Hematopoietic multipotent progenitor cell treated with erythropoietin and hydrocortisone succinate and interleukin-3 and kit ligand, for 6 days (in vitro differentiated cells): ENCODE data around the gene TBX3.
A peak's percentile ranks its signal among the peaks of the same experiment; 100 is the strongest.

Experiments
- DNase-seq: peaks from one replicate; pipeline ENCODE4 v3.0.0-alpha.2; 2015

TBX3 gene

GRCh38 chr12:114681116-114681871 is 2.7 kb downstream of the TBX3 start:
- DNase-seq: no peak

DNA sequence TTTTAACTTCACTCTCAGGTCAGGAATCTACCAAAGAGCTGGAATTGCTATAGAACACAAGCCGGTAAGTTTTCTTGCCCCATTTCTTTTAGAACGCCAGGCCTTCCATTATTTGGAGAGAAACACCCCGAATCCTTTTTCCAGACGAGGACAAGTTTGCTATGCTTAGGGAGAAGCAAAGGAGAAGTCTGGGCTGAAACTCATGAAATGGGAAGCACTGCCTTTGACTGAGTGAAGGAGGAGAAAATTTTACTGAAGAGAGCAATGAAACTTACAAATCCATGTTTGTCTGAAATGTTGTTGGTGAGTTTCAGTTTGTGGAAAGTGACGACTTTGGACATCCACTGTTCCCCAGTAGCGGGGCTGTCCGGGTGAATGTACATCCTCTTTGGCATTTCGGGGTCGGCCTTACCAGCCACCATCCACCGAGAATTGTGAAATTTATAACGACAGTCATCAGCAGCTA is 3.3 kb downstream of the TBX3 start:
- DNase-seq: no peak

GRCh38 chr12:114679942-114680341 is 4.0 kb downstream of the TBX3 start:
- DNase-seq: no peak

DNA sequence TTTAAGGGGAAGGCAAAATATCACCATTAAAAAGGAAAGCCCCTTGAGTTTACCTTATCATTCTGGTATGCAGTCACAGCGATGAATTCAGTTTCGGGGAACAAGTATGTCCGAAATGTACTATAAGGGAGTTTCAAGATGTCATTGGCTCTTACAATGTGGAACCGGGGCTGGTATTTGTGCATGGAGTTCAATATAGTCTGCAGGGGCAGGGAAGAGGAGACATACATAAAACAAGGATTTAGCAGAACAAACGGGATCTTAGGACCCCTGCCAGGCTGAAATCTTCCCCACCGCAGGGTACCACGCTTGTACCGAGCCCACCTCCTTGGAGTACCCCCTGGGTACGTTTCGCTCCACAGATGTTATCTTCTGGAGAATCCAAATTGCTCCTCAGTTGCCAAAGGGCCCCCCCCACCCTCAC is 4.5 kb downstream of the TBX3 start:
- DNase-seq: no peak

DNA sequence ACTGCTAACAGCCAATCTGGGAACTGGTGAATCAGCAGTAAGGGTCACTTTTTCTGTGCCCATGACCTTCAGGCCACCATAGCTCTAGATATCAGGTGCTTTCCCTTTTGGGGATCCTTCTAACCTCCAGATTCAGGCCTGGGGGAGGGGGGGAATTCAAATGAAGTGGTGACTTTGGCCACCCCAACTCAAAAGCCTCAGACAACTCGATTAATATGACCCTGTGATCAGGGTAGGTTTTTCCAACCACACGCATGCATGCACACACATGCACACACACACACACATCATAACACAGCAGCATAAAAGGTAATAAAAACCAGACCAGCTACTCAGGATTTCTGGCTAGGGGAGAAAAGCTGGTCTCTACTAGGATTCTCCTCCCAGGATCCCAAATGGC is 5.3 kb downstream of the TBX3 start:
- DNase-seq: no peak

DNA sequence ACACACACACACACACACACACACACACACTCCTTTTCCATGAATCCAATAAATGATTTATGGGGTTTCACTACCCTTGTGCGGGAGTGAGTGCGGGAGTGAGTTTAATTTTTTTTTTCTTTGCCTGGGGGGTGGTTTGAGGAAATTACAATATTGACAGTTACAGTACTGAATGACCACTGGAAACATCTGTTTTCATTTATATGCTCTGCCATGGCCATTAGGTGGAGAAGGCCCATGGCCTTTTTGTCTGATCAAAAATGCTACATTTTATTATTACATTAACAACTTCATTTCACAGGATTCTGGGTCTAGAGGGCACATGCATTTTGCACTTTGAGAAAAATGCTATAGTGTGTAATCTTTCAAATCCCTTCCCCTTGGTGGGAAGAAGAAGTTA is 5.9 kb downstream of the TBX3 start:
- no peak for DNase-seq

DNA sequence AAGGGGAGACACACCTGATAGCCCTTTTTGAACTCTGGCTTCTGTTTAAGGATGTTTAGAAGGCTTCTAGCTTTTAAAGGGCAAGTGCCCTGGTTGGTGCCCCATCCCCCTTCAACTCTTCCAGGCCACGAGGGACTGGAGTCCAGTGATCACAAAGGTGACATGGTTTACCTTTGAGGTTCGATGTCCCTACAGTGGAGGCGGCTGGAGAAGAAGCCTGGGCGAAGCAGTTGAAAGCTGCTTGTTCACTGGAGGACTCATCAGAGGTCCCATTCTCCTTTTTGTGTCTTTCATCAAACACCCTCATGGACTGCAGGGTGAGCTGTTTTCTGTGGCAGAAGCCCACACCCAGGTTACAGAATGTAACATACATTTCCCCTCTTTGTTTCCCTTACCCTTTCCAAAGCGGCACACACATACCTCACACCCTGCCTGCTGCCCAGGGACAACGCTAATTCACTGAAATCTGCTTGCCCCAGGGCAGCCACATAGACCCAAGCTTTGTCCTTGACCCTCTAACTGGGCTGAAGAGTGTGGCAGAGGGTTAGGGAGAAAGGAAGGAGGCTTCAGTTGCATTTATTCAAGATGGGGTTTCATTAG is 7.7 kb downstream of the TBX3 start:
- DNase-seq: no peak

DNA sequence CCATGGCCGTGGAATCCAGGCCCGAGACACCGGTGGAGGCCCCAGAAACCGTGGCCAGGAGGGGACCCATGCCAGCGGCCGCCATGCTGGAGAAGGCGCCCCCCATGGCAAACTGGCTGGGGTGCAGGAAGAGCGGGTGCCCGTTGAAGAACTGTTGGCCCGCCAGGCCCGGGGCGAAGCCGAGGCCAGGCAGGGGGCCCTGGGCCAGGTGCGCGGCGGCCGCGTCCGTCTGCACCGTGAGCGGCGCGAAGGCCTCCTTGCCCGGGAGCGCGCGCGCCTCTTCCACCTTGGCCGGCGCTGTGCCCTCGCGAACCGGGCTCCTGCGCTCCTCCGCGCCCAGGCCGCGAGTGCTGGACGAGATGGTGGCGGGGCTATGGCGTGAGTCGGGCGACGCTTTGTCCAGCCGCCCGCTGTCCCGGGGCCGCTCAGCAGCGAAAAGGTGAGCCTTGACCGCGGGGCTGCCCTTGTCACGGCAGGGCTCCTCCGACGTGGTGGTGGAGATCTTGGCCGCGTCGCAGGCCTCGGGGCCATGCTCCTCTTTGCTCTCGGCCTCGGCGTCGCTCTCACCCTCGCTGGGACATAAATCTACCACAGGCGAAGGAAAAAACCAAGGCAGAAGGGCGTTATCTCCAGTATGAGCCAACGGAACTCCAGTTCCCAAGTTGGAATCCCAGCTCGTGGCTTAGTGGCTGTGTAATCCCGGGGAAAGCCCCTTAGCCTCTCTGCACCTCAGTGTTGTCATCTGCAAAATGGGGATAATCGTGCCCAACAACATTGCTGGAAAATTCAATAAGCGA is 9.5 kb downstream of the TBX3 start:
- DNase-seq: no peak

DNA sequence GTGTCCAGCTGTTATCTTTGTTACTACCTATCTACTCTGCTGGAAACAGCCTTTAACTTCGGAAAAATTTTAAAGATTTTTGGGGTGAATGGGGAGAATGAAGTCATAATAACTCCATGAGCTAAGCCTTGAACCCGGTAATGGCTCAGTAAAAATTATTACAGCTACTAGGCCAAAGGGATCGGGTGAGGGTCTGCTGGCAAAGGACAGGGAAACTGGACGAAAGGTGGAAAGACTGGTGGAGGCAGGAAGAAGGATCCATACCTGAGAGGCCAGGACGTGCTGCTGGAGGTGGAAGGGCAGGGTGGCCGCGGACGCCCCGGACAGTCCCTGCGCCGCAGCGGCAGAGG is 10.1 kb downstream of the TBX3 start:
- DNase-seq: no peak

DNA sequence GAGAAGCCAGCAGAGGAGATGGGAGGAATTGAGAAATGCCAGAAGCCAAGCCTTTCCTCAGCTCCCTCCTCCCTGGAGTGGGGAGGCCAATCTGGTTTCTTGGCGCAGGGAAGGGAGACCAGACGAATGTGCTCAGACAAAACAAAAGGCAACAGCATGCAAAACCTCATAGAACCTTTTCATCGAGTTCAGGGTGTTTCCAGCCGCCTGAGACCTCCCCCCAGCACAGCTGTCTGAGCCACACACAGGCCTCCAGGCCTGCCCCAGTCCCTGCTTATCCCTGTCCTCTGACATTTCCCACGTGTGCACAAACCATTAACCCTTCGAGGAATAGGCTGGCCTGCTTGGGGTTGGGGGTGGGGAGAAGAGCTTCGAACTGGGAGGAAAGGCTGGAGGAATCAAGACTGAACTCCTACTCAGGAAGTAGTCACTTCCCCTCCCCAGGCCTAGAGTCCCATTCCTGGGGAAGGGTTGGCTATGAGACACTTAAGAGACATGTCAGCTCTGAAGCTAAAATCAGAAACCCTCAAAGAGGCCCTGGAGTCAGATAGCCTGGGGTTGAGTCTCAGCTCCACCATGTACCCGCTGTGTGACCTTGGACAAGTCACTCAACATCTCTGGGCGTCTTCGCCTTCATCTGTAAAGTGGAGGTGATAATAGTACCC is 10.7 kb downstream of the TBX3 start:
- no peak for DNase-seq

- DNase-seq: no peak
These were observed 11.2 kb downstream of the TBX3 start for GRCh38 chr12:114672817-114673168.

DNA sequence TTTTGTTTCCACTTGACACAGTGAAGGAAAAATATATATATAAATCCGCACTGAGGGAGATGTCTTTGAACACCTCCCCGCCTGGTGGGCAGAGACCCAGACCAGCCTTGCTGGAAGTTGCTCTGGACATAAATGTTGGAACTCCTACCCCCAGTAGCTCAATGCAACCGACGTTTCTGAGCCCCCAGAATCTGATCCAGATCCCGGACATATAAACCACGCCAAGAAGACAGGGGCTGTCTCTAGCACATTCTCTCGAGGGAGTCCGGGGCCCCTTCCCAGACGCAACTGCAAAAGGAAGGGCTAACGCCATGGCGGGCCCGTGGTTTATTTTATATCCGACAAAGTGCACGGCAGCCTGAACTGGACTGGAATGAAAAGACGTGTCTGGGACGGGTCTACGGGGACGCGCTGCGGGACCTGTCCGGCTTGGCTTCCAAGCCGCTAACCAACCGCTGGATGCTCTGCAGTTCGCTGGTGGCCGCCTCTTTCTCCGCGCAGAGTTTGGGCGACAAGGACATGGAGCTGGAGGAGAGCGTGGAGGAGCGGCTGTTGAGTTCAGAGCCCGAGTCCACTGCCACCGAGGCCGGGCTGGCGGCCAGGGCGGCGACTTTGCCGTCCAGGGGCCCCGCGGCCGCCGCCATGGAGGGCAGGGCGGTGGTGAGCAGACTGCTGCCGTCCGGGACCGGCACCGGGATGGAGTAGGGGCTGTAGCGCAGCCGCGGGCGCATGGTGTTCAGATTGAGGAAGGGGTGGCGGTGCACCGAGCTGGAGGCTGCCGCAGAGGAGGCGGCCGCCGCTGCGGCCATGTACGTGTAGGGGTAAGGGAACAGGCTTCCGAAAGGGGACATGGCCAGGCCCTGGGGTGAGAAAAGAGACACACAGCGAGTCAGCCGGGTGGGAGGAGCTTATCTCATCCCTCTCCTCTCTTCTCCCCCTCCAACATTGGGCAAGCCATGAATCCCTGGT is 12.2 kb downstream of the TBX3 start:
- no peak for DNase-seq

GRCh38 chr12:114671066-114671442 is 12.9 kb downstream of the TBX3 start:
- DNase-seq: no peak

DNA sequence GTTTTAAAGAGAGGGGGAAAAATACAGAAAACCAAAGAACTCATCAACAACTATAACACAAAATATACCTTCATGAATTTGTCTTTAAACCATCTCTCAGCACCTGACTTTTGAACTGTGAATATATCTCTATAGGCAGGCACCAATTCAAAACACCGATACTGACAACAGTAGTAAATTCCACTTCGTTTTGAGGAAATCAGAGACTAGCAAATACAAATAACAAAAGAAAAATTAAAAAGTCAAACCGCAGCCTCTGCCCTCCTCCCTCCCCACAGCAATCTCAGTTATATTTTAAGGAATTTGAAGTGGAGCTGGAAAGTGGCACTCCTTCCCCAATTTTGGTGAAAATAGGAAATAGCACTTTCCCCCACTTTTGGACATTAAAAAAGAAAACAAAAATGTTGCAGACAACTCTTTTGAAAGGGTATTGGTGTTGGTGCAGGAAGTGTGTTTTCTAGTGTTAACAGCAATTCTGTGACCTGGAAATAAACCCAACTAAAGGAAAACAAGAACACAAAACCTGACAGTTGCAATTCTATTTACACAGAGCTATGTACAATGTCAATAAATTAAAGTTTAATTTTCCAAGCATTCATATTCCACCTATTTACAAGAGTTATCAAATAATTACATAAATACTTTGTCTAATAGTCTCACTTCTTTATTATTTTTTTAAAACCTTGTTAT is 13.5 kb downstream of the TBX3 start:
- no peak for DNase-seq

- DNase-seq: no peak
These were observed 14.3 kb downstream of the TBX3 start for GRCh38 chr12:114669401-114670290.

- DNase-seq: no peak
These were observed 15.1 kb downstream of the TBX3 start for GRCh38 chr12:114668886-114669288.

DNA sequence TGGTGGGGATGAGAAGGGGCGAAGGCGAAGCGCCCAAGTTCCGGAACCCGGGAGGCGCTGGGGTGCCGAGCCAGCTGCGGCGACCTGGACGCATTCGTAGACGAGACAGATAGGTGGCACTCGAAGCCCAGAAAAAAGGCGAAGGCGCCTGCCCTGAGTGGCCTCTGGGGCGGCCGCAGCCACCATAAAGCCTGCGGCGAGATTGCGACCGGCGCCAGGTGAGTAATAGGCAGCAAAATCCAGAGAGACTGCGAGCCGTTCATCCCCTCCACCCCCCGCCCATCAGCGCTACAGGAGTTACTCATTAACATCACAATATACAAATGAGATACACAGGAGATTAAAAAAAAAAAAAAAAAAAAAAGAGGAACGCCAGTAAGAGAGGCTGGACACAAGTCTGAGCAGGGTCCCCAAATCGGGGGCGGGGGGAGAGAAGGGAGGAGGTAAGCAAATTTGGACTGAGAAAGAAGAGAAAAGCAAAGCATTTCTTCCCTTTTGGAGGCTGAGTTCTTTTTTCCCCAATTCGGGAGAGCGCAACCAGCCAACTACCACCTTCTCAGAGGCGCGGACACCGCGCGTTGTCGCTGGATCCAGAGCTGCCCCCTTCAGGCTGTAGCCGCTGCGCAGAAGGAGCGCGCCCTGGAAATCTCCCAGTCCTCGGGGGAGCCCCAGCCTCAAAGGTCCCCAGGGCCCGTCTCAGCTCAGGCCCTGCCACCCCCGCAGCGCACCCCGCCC is 15.7 kb downstream of the TBX3 start:
- peak; percentile 67 for DNase-seq

- DNase-seq: no peak
These were observed 16.3 kb downstream of the TBX3 start for GRCh38 chr12:114667669-114668150.

- DNase-seq: no peak
These were observed 17.0 kb downstream of the TBX3 start for GRCh38 chr12:114666746-114667668.
